ENCODE measurements around the gene FLT3LG.

FLT3LG gene

DNA sequence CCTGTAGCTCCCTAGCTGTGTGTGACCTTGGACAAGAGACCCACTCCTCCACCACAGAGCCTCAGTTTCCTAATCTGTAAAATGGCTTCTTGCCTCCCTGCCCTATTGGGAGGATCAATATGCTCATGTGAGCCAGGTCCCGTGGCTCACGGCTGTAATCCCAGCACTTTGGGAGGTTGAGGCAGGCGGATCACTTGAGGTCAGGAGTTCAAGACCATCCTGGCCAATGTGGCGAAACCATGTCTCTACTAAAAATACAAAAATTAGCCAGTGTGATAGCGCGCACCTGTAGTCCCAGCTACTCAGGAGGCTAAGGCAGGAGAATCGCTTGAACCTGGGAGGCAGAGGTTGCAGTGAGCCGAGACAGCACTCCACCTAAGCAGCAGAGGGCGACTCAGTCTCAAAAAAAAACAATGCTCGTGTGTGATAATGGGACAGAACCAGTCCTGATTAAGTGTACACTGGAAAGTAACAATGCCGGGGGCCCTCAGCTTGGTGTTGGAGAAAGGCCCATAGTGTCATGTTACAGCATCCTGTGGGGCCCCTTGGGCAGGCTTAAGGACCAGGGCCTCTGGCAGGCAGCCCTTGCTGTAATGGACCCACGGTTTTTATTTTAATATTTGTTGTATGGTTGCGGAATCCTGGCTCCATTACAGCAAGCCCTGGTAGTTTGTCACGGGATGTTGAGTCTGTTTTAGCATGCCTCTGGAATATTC is 29.0 kb downstream of the FLT3LG start:
- Histone ChIP-seq H3K27me3 (ENCODE audit: insufficient read depth, low read length) (no peaks in the 10 kb centered on the region), H3K27ac (ENCODE audit: low read depth, low read length) (no peak overlapping the region), H3K79me2 (ENCODE audit: control insufficient read depth, insufficient read depth, low read length, unreplicated experiment) (peaks cover 5% of the 10 kb centered on the region), H3K36me3 (ENCODE audit: insufficient read depth, low read length) (peaks cover 5% of the 10 kb centered on the region; the same call in 1 of the 2 replicates), H2AFZ (ENCODE audit: low read length, unreplicated experiment) (no peak overlapping the region), H3K4me3 (ENCODE audit: low read depth, low read length) (no peak overlapping the region), H3K4me1 (ENCODE audit: control insufficient read depth, insufficient read depth, low read length, unreplicated experiment) (peaks cover 4% of the 10 kb centered on the region)

DNA sequence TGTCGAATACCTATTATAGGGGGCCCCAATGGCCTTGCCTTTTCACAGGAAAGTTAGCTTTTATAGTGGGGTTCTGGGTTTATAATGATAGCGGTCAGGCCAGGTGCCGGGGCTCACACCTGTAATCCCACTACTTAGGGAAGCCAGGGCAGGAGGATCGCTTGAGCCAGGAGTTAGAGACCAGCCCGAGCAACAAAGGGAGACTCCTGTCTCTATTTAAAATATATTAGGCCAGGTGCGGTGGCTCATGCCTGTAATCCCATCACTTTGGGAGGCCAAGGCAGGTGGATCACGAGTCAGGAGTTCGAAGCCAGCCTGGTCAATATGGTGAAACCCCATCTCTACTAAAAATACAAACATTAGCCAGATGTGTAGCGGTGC is 29.6 kb downstream of the FLT3LG start:
- H2AFZ ChIP-seq (ENCODE audit: low read length, unreplicated experiment) = no peak overlapping the region

DNA sequence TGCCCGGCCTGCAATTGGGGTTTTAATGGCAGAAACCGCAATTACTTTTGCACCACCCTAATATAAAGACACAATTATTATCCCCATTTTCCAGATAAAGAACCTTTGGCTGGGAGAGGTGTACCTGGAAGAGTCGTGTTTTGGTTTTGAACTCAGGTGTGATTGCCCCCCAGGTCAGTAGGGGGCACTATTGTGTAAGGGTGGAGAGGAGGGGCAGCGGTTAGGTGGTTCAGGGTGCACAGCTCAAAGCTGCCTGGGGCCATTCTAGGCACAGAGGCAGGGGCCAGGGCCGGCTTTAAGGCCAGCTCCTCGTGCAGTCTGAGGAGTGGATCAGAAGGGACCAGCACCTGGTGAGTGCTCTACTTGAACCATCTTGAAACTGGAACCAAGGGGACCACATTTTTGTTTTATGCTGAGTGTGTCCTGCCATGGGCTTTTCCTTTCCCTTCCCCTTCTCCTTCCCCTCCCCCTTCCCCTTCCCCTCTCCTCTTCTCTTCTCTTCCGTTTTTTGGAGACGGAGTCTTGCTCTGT is 32.6 kb downstream of the FLT3LG start:
- Histone ChIP-seq H3K4me1 (ENCODE audit: control insufficient read depth, insufficient read depth, low read length, unreplicated experiment) (peaks cover 6% of the 10 kb centered on the region), H3K79me2 (ENCODE audit: control insufficient read depth, insufficient read depth, low read length, unreplicated experiment) (no peaks in the 10 kb centered on the region), H2AFZ (ENCODE audit: low read length, unreplicated experiment) (no peak overlapping the region), H3K27me3 (ENCODE audit: insufficient read depth, low read length) (no peaks in the 10 kb centered on the region), H3K36me3 (ENCODE audit: insufficient read depth, low read length) (no peaks in the 10 kb centered on the region), H3K4me3 (ENCODE audit: low read depth, low read length) (no peak overlapping the region), H3K27ac (ENCODE audit: low read depth, low read length) (no peak overlapping the region)

More for the DNA sequence above, 29.6 kb downstream of the FLT3LG start:
- no peaks in the 10 kb centered on the region for H3K79me2 ChIP-seq (ENCODE audit: control insufficient read depth, insufficient read depth, low read length, unreplicated experiment)
- no peaks in the 10 kb centered on the region for H3K36me3 ChIP-seq (ENCODE audit: insufficient read depth, low read length)
- H3K27ac ChIP-seq (ENCODE audit: low read depth, low read length) = no peak overlapping the region
- H3K27me3 ChIP-seq (ENCODE audit: insufficient read depth, low read length) = no peaks in the 10 kb centered on the region
- peaks cover 4% of the 10 kb centered on the region for H3K4me1 ChIP-seq (ENCODE audit: control insufficient read depth, insufficient read depth, low read length, unreplicated experiment)
- no peak overlapping the region for H3K4me3 ChIP-seq (ENCODE audit: low read depth, low read length)

DNA sequence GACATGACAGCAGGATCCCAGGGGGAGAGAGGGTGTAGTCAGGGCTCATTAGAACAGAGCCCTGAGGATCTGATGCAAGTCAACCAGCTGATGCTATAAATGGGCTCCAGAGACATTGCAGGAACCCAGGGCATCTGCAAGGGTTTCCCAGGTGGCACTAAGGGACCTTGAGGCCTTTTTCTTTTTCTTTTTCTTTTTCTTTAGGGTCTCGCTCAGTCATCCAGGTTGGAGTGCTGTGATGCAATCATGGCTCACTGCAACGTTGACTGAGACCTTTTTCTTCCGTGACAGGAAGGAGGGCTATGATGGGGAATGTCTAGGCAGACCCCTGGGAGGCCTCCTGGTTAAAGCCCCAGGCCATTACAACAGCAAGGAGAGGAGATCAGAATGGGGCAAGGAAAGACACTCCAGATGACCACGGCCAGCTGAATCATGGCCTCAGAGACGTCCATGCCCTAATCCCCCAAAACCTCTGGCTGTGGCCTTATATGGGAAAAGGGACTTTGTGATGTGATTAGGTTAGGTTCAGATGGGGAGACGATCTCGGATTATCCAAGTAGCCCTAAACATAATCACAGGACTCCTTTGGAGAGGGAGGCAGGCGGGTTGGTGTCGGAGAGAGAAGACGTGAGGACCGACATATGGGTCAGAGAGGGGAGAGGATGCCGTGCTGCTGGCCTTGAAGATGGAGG is 33.9 kb downstream of the FLT3LG start:
- Histone ChIP-seq H3K27me3 (ENCODE audit: insufficient read depth, low read length) (no peaks in the 10 kb centered on the region), H3K79me2 (ENCODE audit: control insufficient read depth, insufficient read depth, low read length, unreplicated experiment) (no peaks in the 10 kb centered on the region), H3K4me1 (ENCODE audit: control insufficient read depth, insufficient read depth, low read length, unreplicated experiment) (peaks cover 7% of the 10 kb centered on the region), H3K36me3 (ENCODE audit: insufficient read depth, low read length) (no peaks in the 10 kb centered on the region), H2AFZ (ENCODE audit: low read length, unreplicated experiment) (no peak overlapping the region), H3K27ac (ENCODE audit: low read depth, low read length) (no peak overlapping the region), H3K4me3 (ENCODE audit: low read depth, low read length) (no peak overlapping the region)

DNA sequence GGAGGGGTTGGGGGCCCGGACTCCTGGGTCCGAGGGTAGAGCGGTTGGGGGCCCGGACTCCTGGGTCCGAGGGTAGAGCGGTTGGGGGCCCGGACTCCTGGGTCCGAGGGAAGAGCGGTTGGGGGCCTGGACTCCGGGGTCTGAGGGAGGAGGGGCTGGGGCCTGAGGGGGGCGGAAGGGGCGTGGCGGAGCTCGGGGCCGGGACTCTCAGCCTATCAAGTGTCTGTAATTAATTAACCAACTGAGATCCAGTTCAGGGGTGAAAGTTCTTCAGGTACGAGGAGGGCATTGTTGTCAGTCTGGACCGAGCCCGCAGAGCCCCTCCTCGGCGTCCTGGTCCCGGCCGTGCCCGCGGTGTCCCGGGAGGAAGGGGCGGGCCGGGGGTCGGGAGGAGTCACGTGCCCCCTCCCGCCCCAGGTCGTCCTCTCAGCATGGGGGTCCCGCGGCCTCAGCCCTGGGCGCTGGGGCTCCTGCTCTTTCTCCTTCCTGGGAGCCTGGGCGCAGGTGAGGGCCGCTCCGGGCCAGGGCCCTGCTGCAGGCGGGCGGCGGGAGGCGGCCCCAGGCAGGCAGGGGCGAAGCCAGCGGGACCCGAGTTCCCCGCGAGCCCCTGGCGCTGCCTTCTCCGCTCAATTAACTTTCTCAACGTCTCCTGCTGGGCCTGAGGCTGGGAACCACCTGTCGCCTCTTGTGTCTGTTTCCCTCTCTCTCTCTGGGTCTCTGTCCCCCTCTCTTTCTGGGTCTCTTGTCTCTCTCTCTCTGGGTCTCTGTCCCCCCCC is 39.1 kb downstream of the FLT3LG start:
- Histone ChIP-seq H3K36me3 (ENCODE audit: insufficient read depth, low read length) (no peaks in the 10 kb centered on the region), H3K27ac (ENCODE audit: low read depth, low read length) (no peak overlapping the region), H3K27me3 (ENCODE audit: insufficient read depth, low read length) (no peaks in the 10 kb centered on the region), H3K79me2 (ENCODE audit: control insufficient read depth, insufficient read depth, low read length, unreplicated experiment) (no peaks in the 10 kb centered on the region), H2AFZ (ENCODE audit: low read length, unreplicated experiment) (peak overlapping the region; percentile 28), H3K4me1 (ENCODE audit: control insufficient read depth, insufficient read depth, low read length, unreplicated experiment) (peaks cover 10% of the 10 kb centered on the region), H3K4me3 (ENCODE audit: low read depth, low read length) (peak overlapping the region; percentile 67)

DNA sequence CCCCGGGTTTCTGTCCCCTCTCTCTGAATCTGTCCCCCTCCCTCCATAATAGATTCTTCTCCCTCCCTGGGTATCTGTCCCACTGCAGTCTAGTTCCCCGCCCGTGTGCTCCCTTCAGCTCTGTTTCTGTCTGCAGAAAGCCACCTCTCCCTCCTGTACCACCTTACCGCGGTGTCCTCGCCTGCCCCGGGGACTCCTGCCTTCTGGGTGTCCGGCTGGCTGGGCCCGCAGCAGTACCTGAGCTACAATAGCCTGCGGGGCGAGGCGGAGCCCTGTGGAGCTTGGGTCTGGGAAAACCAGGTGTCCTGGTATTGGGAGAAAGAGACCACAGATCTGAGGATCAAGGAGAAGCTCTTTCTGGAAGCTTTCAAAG is 39.7 kb downstream of the FLT3LG start:
- no peak overlapping the region for H3K27ac ChIP-seq (ENCODE audit: low read depth, low read length)
- no peak overlapping the region for H2AFZ ChIP-seq (ENCODE audit: low read length, unreplicated experiment)
- H3K4me1 ChIP-seq (ENCODE audit: control insufficient read depth, insufficient read depth, low read length, unreplicated experiment) = peaks cover 10% of the 10 kb centered on the region
- H3K4me3 ChIP-seq (ENCODE audit: low read depth, low read length) = peak overlapping the region; percentile 67; the same call in 1 of the 2 replicates
- H3K79me2 ChIP-seq (ENCODE audit: control insufficient read depth, insufficient read depth, low read length, unreplicated experiment) = no peaks in the 10 kb centered on the region
- no peaks in the 10 kb centered on the region for H3K36me3 ChIP-seq (ENCODE audit: insufficient read depth, low read length)
- H3K27me3 ChIP-seq (ENCODE audit: insufficient read depth, low read length) = no peaks in the 10 kb centered on the region

DNA sequence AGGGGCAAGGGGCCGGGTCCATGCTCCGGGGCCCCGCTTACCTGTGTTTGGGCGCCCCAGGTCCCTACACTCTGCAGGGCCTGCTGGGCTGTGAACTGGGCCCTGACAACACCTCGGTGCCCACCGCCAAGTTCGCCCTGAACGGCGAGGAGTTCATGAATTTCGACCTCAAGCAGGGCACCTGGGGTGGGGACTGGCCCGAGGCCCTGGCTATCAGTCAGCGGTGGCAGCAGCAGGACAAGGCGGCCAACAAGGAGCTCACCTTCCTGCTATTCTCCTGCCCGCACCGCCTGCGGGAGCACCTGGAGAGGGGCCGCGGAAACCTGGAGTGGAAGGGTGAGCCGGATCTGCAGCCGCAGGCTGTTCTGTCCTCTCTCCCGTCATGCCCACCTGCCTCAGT is 40.1 kb downstream of the FLT3LG start:
- H3K27ac ChIP-seq (ENCODE audit: low read depth, low read length) = no peak overlapping the region

DNA sequence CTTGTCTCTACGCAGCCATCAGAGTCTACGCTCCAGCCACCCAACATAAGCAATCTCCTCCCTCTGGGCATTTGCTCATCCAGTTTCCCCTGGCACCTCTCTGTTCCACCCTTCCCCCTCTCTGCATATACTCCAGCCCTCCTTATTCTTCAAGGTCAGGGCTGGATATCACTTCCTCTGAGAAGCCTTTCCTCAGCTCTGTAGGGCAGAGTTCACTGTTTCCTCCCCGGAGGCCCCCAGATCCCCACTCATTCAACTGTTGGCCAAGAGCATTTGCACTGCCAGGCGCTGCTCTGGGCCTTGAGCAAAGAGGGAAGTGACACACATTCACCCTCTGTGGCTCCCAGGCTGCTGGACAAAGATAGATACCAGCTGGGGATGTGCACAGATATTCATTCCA is 41.8 kb downstream of the FLT3LG start:
- H3K27ac ChIP-seq (ENCODE audit: low read depth, low read length) = no peak overlapping the region
- H3K4me1 ChIP-seq (ENCODE audit: control insufficient read depth, insufficient read depth, low read length, unreplicated experiment) = peaks cover 10% of the 10 kb centered on the region

More for the DNA sequence above, 40.1 kb downstream of the FLT3LG start:
- H2AFZ ChIP-seq (ENCODE audit: low read length, unreplicated experiment) = no peak overlapping the region
- peaks cover 10% of the 10 kb centered on the region for H3K4me1 ChIP-seq (ENCODE audit: control insufficient read depth, insufficient read depth, low read length, unreplicated experiment)
- no peaks in the 10 kb centered on the region for H3K36me3 ChIP-seq (ENCODE audit: insufficient read depth, low read length)
- H3K27me3 ChIP-seq (ENCODE audit: insufficient read depth, low read length) = no peaks in the 10 kb centered on the region
- H3K4me3 ChIP-seq (ENCODE audit: low read depth, low read length) = no peak overlapping the region
- H3K79me2 ChIP-seq (ENCODE audit: control insufficient read depth, insufficient read depth, low read length, unreplicated experiment) = no peaks in the 10 kb centered on the region

DNA sequence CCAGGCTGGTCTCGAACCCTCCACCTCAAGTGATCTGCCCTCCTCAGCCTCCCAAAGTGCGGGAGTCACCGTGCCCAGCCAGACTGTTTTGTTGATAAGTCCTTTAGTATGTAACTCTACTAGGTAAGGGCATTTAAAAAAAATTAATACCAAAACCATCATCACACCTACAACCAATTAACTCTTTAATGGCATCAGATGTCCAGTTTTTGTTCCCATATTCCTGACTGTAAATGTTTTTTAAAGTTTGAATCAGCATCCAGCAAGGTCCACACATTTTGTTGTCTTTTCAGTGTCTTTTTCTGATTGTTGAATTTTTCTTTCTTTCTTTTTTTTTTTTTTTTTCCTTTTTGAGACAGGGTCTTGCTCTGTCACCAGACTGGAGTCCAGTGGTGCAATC is 44.0 kb downstream of the FLT3LG start:
- peaks cover 7% of the 10 kb centered on the region for H3K4me1 ChIP-seq (ENCODE audit: control insufficient read depth, insufficient read depth, low read length, unreplicated experiment)

More for the DNA sequence above, 41.8 kb downstream of the FLT3LG start:
- Histone ChIP-seq H3K79me2 (ENCODE audit: control insufficient read depth, insufficient read depth, low read length, unreplicated experiment) (no peaks in the 10 kb centered on the region), H2AFZ (ENCODE audit: low read length, unreplicated experiment) (no peak overlapping the region), H3K36me3 (ENCODE audit: insufficient read depth, low read length) (no peaks in the 10 kb centered on the region), H3K4me3 (ENCODE audit: low read depth, low read length) (no peak overlapping the region), H3K27me3 (ENCODE audit: insufficient read depth, low read length) (no peaks in the 10 kb centered on the region)

DNA sequence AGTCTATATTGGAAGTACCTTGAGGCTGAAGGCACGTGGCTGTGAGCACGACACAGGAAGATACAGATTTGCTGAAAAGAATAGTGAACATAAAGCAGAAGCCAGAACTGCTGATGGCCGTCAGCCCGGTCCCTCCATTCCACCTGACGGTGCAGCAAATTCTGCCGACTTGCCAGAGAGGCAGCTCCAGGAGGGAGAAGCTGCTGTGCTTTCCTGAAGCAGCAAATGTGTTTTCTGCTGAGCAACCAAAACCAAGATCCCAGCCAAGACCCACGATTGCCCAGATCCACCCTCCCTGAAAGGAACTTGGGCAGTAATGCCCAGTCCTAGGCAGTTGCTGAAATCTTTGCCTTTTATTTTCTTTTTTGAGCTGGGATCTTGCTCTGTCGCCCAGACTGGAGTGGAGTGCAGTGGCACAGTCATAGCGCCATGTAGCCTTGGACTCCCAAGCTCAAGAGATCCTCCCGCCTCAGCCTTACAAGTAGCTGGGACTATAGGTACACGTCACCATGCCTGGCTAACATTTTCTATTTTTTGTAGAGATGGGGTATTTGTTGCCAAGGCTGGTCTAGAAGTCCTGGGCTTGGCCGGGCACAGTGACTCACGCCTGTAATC is 46.8 kb downstream of the FLT3LG start:
- Histone ChIP-seq H3K4me3 (ENCODE audit: low read depth, low read length) (no peak overlapping the region), H2AFZ (ENCODE audit: low read length, unreplicated experiment) (no peak overlapping the region), H3K27ac (ENCODE audit: low read depth, low read length) (no peak overlapping the region), H3K27me3 (ENCODE audit: insufficient read depth, low read length) (no peaks in the 10 kb centered on the region), H3K36me3 (ENCODE audit: insufficient read depth, low read length) (no peaks in the 10 kb centered on the region), H3K79me2 (ENCODE audit: control insufficient read depth, insufficient read depth, low read length, unreplicated experiment) (no peaks in the 10 kb centered on the region), H3K4me1 (ENCODE audit: control insufficient read depth, insufficient read depth, low read length, unreplicated experiment) (peaks cover 1% of the 10 kb centered on the region)

More for the DNA sequence above, 44.0 kb downstream of the FLT3LG start:
- no peaks in the 10 kb centered on the region for H3K79me2 ChIP-seq (ENCODE audit: control insufficient read depth, insufficient read depth, low read length, unreplicated experiment)
- H3K4me3 ChIP-seq (ENCODE audit: low read depth, low read length) = no peak overlapping the region
- H3K27me3 ChIP-seq (ENCODE audit: insufficient read depth, low read length) = no peaks in the 10 kb centered on the region
- H2AFZ ChIP-seq (ENCODE audit: low read length, unreplicated experiment) = no peak overlapping the region
- no peaks in the 10 kb centered on the region for H3K36me3 ChIP-seq (ENCODE audit: insufficient read depth, low read length)
- H3K27ac ChIP-seq (ENCODE audit: low read depth, low read length) = no peak overlapping the region
